GM21528 (cell line): ENCODE results near the gene MOGAT1.
"Not testable (repeated sequence)": the region's sequence is repeated elsewhere in the genome, so short reads cannot be mapped to it uniquely, and the experiment has no call there.

Source experiments
- ATAC-seq: cut with Tn5 transposase; IDR thresholded peaks from one replicate; pipeline ENCODE4 v1.9.1; 2021; ENCODE audit warnings: mild to moderate bottlenecking, moderate library complexity; ENCODE audit not compliant: unreplicated experiment, low FRiP score

MOGAT1 gene

DNA sequence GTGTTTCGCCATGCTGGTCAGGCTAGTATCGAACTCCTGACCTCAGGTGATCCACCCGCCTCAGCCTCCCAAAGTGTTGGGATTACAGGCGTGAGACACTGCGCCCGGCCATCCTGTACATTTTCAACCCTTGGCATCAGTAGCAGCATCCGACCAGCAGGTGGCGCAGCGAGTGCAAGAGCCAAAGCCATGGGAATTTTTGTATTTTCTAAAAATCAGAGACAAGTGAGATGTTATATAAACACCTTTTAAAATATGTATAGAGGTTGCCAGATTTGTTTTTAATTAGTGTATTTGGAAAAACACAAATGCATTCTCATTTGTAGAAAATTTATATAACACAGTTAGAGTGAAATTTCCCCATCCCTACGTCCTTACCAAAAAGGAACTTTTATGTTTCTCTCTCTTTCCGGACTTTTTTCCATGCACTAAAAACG is 36.8 kb downstream of the MOGAT1 start:
- no peak for ATAC-seq

GRCh38 chr2:222709191-222709891 is 37.9 kb downstream of the MOGAT1 start:
- no peak for ATAC-seq

GRCh38 chr2:222710736-222711135 is 39.3 kb downstream of the MOGAT1 start:
- no peak for ATAC-seq

GRCh38 chr2:222711315-222711940 is 40.0 kb downstream of the MOGAT1 start:
- ATAC-seq, result no peak

DNA sequence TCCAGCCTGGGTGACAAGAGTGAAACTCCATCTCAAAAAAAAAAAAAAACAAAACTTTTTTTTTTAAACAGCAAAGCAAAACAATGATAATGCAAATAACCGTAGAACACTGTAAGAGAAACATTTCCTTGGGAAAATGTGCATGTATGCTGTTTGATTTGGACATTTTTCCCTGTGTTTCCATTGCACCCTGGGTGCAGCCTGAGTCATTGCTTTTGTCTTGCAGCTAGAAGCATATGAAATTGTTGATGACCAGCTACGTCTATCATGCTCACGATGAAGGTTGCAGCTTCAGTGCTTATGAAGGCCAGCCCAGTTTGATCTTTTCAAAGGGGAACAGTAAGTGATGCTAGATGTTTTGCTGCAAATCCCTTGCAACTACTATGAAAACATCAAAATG is 41.5 kb downstream of the MOGAT1 start:
- ATAC-seq, result no peak

DNA sequence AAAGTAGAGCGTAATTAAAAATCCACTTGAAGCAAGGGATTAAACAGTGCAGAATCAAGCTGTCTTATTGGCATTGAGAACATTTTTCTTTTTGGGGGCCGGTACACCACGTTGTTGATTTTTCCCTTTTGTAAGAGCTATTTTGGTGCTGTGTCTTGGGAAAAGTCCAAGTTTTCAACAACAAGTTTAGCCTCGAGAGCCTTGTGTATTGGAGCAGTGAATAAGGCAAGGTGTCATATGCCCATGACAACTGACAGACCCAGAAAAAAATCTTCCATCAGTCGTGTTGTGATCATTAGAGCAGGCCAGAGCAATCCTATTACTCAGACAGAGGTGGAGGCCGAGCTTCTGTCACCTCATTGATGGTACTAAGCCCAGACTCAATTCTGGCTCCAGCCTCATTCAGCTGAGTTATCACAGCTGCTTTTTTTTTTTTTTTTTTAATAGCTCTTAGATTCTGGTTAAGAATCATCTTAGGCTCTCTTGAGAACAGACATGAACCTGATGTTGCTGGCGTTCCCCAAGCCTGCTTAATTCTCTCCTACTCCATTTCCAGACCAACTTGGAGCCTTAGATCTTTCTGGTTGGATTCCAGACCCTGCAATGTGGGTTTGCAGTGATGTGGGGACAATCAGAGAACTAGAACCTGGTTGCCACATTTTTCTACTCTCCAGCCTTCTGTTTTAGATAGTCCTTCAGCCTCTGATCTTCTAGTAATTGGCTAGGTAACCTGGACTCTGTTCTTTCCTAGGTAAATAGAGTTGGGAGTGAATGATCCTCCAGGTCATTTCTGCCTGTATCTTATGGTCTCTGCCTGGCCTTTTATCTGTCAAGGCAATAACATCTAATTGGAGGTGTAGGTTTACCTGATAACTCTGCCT is 43.1 kb downstream of the MOGAT1 start:
- ATAC-seq, result no peak

- no peak for ATAC-seq
These were observed 44.3 kb downstream of the MOGAT1 start for GRCh38 chr2:222715742-222716141.

GRCh38 chr2:222719787-222720186 is 48.3 kb downstream of the MOGAT1 start:
- not testable (repeated sequence) for ATAC-seq

GRCh38 chr2:222721597-222721996 is 50.1 kb downstream of the MOGAT1 start:
- not testable (repeated sequence) for ATAC-seq

- ATAC-seq, result peak; percentile 99
These were observed 51.0 kb downstream of the MOGAT1 start for GRCh38 chr2:222722327-222722946.

- no peak for ATAC-seq
These were observed 52.8 kb downstream of the MOGAT1 start for GRCh38 chr2:222724208-222724607.

GRCh38 chr2:222728621-222729020 is 57.2 kb downstream of the MOGAT1 start:
- no peak for ATAC-seq

DNA sequence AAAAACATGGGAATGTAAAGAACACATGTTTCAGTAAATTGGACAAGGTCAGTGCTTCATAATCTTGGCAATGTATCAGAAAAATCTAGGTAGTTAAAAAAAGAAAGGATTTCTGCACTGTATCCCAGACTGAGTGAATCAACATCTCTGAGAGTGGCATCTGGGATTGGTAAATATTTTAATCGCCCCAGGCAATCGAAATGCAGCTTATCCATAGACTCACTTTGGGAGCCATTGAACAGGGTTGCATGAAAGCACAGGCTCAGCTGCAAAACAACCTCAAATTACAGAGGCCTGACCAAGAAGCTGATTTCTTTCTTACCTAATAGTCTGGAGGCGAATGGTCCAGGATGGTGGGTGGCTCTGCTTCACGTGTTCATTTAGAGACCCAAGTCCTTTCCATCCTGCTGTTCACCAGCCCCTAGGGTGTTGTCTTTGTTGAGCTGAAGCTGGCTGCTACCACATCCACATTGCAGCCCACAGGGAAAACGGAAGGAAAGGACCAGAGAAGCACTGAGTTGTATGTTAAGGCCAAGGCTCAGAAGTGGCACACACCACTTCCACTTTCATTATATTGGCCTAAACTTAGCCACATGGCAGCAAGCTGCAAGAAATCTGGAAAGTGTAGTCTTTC is 59.0 kb downstream of the MOGAT1 start:
- peak; percentile 77 for ATAC-seq

- ATAC-seq, result no peak
These were observed 59.8 kb downstream of the MOGAT1 start for GRCh38 chr2:222731201-222731621.

DNA sequence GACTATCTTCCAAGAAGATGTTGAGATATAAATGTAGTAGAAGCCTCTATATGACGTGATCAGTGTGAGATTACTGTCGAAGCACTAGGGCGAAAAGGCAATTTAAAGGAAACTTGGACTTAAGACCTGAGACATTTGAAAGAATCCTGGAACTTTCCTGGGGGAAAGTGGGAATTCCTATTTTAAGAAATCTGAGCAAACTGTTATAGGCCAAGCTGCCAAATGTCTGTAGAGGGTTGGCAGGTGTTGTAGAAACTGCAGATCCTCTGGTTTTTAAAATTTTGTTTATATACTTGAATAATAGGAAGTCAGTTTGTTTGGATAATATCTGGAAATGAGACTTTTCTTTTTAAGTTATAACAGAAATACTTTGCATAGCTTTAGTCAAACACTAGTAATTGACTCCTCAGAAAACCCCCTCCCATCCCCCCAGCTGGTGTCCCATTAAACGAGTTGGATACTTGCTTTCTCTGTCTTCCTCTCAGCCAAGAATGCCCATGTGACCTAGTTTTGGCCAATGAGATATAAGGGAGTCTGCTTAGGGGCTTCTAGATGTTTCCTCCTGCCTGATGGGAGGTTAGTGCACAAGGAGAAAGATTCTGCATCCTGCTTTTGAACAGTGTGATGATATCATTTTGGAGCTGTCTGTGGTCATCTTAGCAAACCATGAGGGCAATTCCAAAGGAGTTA is 61.2 kb downstream of the MOGAT1 start:
- ATAC-seq, result no peak

DNA sequence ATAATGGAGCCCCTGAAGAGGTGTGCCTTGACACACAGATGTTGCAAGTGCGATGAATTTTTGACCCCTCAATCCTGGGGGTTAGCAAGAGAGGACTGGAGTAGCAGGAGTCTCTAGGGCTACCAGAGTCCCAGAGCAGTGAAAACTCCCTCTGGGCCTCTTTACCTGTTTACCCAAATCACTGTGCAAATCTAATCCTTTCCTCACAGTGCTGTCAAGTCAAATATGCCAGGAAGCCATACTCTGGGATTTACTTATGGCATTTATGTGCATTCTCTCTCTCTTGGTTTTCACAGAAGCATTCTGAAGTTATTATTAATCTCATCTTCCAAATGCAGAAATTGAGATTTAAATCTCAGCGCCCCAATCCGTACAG is 62.0 kb downstream of the MOGAT1 start:
- no peak for ATAC-seq

GRCh38 chr2:222733846-222734702 is 62.6 kb downstream of the MOGAT1 start:
- no peak for ATAC-seq

DNA sequence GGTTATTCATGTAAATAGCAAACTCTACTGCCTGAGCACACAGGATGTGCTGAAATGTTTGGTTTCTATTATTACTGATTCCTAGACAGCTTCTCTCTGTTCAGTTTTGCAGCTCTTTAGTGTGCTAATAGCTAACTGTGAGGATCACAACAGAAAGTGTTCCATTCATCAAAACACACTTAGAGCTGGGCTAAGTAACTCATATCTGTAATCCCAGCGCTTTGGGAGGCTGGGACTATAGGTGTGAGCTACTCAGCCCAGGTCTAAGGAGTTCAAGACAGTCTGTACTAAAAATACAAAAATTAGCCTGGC is 63.2 kb downstream of the MOGAT1 start:
- peak; percentile 85 for ATAC-seq

DNA sequence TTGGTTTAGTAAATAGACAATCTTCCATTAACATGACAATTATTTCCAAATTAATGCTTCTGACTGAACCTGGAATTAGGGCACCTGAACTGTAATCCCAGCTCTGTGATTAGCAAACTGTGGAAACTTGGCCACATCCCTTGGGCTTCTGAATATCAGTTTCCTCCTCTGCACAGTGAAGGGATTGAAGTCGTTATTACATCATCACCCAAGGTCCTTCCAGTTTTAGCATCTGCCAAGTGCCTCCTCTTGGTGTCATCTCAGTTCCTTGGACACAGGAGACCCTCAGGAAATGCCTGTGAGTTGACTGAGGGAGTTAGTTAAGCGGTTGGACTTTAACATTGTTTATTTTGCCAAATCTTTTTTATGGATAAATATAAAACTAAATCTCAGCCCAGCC is 64.8 kb downstream of the MOGAT1 start:
- ATAC-seq, result no peak
